ENCODE results near the gene TAAR9. TPM values are rescaled to one million over a fixed set of nuclear protein-coding genes. Genes with fewer than 3 reads are reported as not detected.

Gene TAAR9
- polyA plus RNA-seq, 1 donor (not counting 4 experiments of a cell fraction or from before 2014, with no cell fraction given), result not detected

GRCh38 chr6:132490024-132490423 is 48.1 kb upstream of the TAAR9 start:
- TF ChIP-seq CTCF (optimal IDR thresholded peaks at IDR 0.05 in 1 of 3, IDR thresholded peaks at IDR 0.05 in 1 of 3, conservative IDR thresholded peaks at IDR 0.05 in 1 of 3; ENCODE audit: extremely low read depth in 1 of 3, insufficient read depth in 2 of 3, low read length in 3 of 3), result no peak
- TF ChIP-seq EZH2 (IDR thresholded peaks at IDR 0.05; ENCODE audit: low read length), result no peak
- peaks cover 2% of the 10 kb centered on the region for H4K20me1 ChIP-seq (ENCODE audit: control insufficient read depth, extremely low read depth, insufficient read depth, low read length)
- dilution Hi-C loops (cut with MboI; ENCODE audit: extremely low pct_ligation_motif_present, low sequenced_read_pairs), result no loop called here
- DNase-seq (ENCODE audit: low read depth, low spot score) (no peak), FAIRE-seq (no peak)
- H3K9me1 ChIP-seq (ENCODE audit: control insufficient read depth, extremely low read depth, insufficient read depth, low read length), result no peaks in the 10 kb centered on the region
- peaks cover 46% of the 10 kb centered on the region for H3K79me2 ChIP-seq (ENCODE audit: control insufficient read depth, insufficient read depth, low read length)
- no peak overlapping the region for H3K4me3 ChIP-seq (ENCODE audit: control insufficient read depth in 2 of 3, extremely low read depth in 1 of 3, insufficient read depth in 2 of 3, low read depth in 1 of 3, low read length in 3 of 3)
- no peaks in the 10 kb centered on the region for H3K4me1 ChIP-seq (ENCODE audit: control insufficient read depth, extremely low read depth, insufficient read depth, low read length)
- H3K4me2 ChIP-seq (ENCODE audit: control insufficient read depth, extremely low read depth, insufficient read depth, low read depth, low read length), result no peak overlapping the region
- no peak overlapping the region for H3K27ac ChIP-seq (ENCODE audit: control insufficient read depth, insufficient read depth, low read length)
- H3K9me3 ChIP-seq (ENCODE audit: control insufficient read depth, low read depth, low read length), result no peaks in the 10 kb centered on the region
- peaks cover 0 to 2% of the 10 kb centered on the region in 2 experiments for H3K36me3 ChIP-seq (ENCODE audit: control insufficient read depth in 2 of 2, extremely low read depth in 1 of 2, insufficient read depth in 2 of 2, low read length in 2 of 2)
- no peak overlapping the region for H2AFZ ChIP-seq (ENCODE audit: control insufficient read depth, low read length)
- H3K27me3 ChIP-seq (ENCODE audit: control insufficient read depth, extremely low read depth, insufficient read depth, low read length), result no peaks in the 10 kb centered on the region
- no peak overlapping the region for H3K9ac ChIP-seq (ENCODE audit: control insufficient read depth, extremely low read depth, insufficient read depth, low read length)

- peaks cover 0 to 2% of the 10 kb centered on the region in 2 experiments for H3K36me3 ChIP-seq (ENCODE audit: control insufficient read depth in 2 of 2, extremely low read depth in 1 of 2, insufficient read depth in 2 of 2, low read length in 2 of 2)
- H3K79me2 ChIP-seq (ENCODE audit: control insufficient read depth, insufficient read depth, low read length), result peaks cover 49% of the 10 kb centered on the region
- H3K27ac ChIP-seq (ENCODE audit: control insufficient read depth, insufficient read depth, low read length), result no peak overlapping the region
- FAIRE-seq (no peak), DNase-seq (ENCODE audit: low read depth, low spot score) (no peak)
- no peak overlapping the region for H3K9ac ChIP-seq (ENCODE audit: control insufficient read depth, extremely low read depth, insufficient read depth, low read length)
- no peaks in the 10 kb centered on the region for H3K9me1 ChIP-seq (ENCODE audit: control insufficient read depth, extremely low read depth, insufficient read depth, low read length)
- peaks cover 2% of the 10 kb centered on the region for H4K20me1 ChIP-seq (ENCODE audit: control insufficient read depth, extremely low read depth, insufficient read depth, low read length)
- dilution Hi-C loops (cut with MboI; ENCODE audit: extremely low pct_ligation_motif_present, low sequenced_read_pairs), result no loop called here
- TF ChIP-seq CTCF (optimal IDR thresholded peaks at IDR 0.05 in 1 of 3, IDR thresholded peaks at IDR 0.05 in 1 of 3, conservative IDR thresholded peaks at IDR 0.05 in 1 of 3; ENCODE audit: extremely low read depth in 1 of 3, insufficient read depth in 2 of 3, low read length in 3 of 3), result no peak
- no peak for TF ChIP-seq EZH2 (IDR thresholded peaks at IDR 0.05; ENCODE audit: low read length)
- no peak overlapping the region for H3K4me2 ChIP-seq (ENCODE audit: control insufficient read depth, extremely low read depth, insufficient read depth, low read depth, low read length)
- no peak overlapping the region for H3K4me3 ChIP-seq (ENCODE audit: control insufficient read depth in 2 of 3, extremely low read depth in 1 of 3, insufficient read depth in 2 of 3, low read depth in 1 of 3, low read length in 3 of 3)
- no peaks in the 10 kb centered on the region for H3K9me3 ChIP-seq (ENCODE audit: control insufficient read depth, low read depth, low read length)
- H2AFZ ChIP-seq (ENCODE audit: control insufficient read depth, low read length), result no peak overlapping the region
- no peaks in the 10 kb centered on the region for H3K4me1 ChIP-seq (ENCODE audit: control insufficient read depth, extremely low read depth, insufficient read depth, low read length)
- no peaks in the 10 kb centered on the region for H3K27me3 ChIP-seq (ENCODE audit: control insufficient read depth, extremely low read depth, insufficient read depth, low read length)
Measured at GRCh38 chr6:132490478-132491204, 47.4 kb upstream of the TAAR9 start.
